HG02970 (cell line): ENCODE data around the gene POLR2J2.
A peak's percentile ranks its signal among the peaks of the same experiment; 100 is the strongest.
"Not testable (repeated sequence)": the region's sequence is repeated elsewhere in the genome, so short reads cannot be mapped to it uniquely, and the experiment has no call there.

Experiments used
- ATAC-seq: cut with Tn5 transposase; IDR thresholded peaks from one replicate; pipeline ENCODE4 v1.9.1; 2021; ENCODE audit warnings: mild to moderate bottlenecking, moderate library complexity, moderate number of reproducible peaks; ENCODE audit not compliant: unreplicated experiment, low FRiP score

Gene POLR2J2

DNA sequence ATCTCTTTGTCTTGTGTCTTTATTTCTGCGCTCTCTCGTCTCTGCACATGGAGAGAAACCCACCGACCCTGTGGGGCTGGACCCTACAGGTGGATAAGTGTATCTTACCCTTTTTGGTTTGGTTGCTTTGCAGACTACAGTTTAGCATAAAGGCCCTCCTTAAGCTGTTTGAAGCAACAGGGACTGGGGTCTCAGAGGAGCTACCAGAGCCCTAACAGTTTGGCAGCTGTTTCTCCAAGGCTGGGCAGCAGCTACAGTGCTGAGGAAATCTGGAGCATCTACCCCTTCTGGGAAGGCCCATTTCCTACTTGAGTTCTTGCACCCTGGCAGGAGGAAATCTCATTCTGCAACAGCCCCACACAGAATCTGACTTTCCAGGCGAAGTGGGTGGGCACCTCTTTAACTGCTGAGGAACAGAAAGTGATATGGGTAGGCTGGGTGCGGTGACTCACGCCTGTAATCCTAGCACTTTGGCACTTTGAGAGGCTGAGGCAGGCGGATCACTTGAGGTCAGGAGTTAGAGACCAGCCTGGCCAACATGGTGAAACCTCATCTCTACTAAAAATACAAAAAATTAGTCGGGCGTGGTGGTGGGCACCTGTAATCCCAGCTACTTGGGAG lies 2.1 kb upstream of the POLR2J2 start:
- not testable (repeated sequence) for ATAC-seq

DNA sequence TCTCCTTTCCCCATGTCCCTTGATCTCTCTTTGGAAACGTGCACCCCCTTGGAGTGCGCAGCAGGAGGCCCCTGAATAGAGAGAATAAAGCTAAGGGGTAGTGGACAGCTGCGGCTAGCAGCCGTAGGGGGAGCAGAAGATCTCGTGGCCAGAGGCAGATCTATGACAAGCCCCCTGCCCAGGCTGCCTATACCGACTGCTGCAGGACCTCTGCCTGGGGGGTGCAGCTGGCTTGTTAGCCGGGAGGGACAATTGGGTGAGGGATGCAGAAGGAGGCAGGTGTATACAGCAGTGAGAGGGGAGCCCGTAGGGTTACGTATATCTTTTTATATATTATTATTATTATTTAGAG lies 469 bp upstream of the POLR2J2 start:
- peak; percentile 39 for ATAC-seq

DNA sequence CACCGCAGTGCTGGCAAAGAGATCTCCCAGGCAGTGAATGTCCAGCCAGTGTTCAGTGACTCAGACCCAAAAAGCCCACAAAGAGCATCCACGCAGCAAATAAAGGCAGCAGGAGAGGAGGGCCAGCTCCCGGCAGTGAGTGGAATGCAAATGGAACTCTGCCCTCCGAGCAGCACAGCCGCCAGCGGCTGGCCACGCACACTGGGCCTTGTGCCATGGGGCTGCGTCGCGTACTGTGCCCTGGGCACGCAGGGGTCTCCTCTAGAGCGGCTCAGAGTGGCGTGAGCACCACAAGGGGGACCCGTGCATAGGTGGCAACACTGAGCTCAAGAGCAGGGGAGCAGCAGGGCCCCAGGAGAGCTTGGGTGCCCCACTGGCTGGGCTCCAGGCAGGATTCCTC lies 3.9 kb downstream of the POLR2J2 start:
- ATAC-seq, result not testable (repeated sequence)

- ATAC-seq, result not testable (repeated sequence)
Observed at GRCh38 chr7:102666850-102667249, 4.6 kb downstream of the POLR2J2 start.

DNA sequence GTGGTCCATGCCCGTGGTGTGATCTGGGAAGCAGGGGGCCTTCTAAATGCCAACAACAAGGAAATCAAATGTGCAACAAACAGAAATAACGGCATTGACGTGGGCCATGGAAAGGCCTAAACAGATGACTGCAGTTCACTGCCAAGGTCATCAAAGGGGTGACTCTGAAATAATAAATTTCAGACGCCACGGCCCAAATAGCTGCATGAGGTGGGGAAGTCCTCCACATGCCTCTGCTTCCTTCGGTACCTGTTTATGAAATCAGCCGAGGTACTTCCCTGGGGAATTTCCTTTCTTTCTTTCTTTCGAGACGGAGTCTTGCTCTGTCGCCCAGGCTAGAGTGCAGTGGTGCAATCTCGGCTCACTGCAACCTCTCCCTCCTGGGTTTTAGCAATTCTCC lies 6.7 kb downstream of the POLR2J2 start:
- ATAC-seq, result not testable (repeated sequence)

GRCh38 chr7:102649924-102650323 lies 21.5 kb downstream of the POLR2J2 start, which contains the start of gene SPDYE2B:
TSS of gene SPDYE2B (plus strand) at chr7:102650319. CDS start at chr7:102652349, 2,030 bp downstream.
- not testable (repeated sequence) for ATAC-seq

- ATAC-seq, result not testable (repeated sequence)
Observed at GRCh38 chr7:102647813-102648212, 23.6 kb downstream of the POLR2J2 start.

GRCh38 chr7:102643404-102643803 lies 28.1 kb downstream of the POLR2J2 start:
- ATAC-seq, result not testable (repeated sequence)

- not testable (repeated sequence) for ATAC-seq
Observed at GRCh38 chr7:102642691-102643090, 28.8 kb downstream of the POLR2J2 start, which contains the start of gene UPK3BL1. TSS of gene UPK3BL1 (minus strand) at chr7:102642791. CDS start at chr7:102642741, 50 bp downstream.

DNA sequence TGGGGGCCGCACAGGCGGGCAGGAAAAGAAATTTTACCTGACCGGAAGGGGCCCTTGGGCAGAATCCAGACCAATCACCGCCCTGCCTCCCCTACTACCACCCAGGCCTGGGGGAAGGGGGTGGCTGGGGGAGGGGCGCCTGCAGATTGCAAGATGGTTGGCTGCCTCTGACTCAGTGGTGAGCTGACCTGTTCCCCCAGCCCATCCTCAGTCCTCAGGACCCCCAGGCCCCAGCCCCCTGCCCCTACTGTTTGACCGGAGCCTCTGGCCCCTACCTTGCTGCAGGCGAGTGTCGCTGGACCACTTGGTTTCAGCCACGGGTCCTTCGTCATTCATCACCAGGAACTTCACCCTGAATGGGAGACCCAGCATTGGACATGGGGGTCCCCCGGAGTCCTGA lies 32.6 kb downstream of the POLR2J2 start:
- ATAC-seq, result not testable (repeated sequence)

DNA sequence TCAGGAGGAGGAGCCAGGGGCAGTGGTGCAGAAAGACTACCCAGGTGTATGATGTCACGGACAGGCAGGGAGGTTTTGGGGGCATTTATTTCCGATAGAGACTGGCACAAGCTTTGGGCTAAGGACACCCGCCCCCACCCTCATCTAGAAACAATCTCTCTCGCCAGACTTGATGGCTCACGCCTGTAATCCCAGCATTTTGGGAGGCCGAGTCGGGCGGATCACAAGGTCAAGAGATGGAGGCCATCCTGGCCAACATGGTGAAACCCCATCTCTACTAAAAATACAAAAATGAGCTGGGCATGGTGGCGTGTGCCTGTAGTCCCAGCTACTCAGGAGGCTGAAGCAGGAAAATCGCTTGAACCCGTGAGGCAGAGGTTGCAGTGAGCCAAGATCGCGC lies 34.5 kb downstream of the POLR2J2 start:
- not testable (repeated sequence) for ATAC-seq

GRCh38 chr7:102635354-102635753 lies 36.1 kb downstream of the POLR2J2 start:
- ATAC-seq, result not testable (repeated sequence)

DNA sequence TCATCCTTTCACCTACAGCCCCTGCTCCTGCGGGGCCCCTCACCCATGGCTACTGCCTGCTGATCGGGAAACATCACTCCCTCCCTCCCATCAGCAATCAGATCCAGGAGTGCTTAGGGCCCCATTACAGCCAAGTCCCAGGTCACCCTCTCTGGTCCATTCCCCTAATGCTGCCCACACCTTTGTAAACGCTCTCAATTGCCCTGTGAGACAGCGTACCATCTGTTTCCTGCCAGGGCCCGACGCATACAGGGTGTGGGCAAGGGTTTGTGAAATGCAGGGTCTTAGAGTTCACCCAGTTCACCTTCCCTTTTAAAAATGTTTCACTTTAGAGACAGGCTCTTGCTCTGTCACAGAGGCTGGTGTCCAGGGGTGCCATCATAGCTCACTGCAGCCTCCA lies 37.2 kb downstream of the POLR2J2 start:
- ATAC-seq, result not testable (repeated sequence)

GRCh38 chr7:102630622-102631021 lies 40.8 kb downstream of the POLR2J2 start:
- not testable (repeated sequence) for ATAC-seq

- not testable (repeated sequence) for ATAC-seq
Observed at GRCh38 chr7:102627271-102627904, 44.1 kb downstream of the POLR2J2 start.

- not testable (repeated sequence) for ATAC-seq
Observed at GRCh38 chr7:102618122-102618521, 53.3 kb downstream of the POLR2J2 start.

DNA sequence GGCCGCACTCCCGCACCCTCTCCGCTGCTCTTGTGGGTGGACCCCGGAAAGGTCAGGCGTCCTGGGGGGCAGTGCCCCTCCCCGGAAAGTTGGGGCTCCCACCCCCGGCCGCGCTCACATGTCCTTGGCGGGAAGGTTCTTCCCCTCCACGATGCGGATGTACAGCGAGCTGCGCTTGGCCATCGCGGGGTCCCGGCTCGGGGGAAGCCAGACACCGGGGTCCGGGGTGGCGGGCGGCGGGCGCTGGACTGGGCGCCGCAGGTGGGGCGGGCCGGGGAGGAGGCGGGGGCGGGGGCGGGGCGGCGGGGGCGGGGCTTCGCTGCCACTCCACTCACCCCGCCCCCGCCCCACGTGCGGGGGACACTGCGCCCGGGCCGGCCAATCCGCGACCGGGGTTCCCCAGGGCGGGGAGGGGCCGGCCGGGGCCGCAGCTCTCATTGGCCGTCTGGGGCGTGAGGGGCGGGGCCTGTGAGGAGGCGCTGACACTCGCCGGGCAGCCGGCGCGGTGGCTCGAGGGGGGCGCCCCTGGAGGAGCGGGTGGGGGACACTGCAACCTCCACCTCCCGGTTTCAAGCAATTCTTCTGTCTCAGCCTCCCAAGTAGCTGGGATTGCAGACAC lies 54.8 kb downstream of the POLR2J2 start, which contains the start of gene RASA4:
Gene RASA4, minus strand, starts transcription at position 250 of the 619 bp plus-strand sequence. Its CDS starts 67 bp downstream, at position 183.
- ATAC-seq, result peak; percentile 69
